Mammary epithelial cell (primary cell): Measurements from ENCODE around the gene MT1B.

Experiments
- EZH2 ChIP-seq: IDR thresholded peaks from 2 replicates; pipeline ENCODE4 v1.6.1; 2012; ENCODE audit warnings: low read length, inconsistent platforms, borderline replicate concordance
- TF ChIP-seq, protein P1 (sequence below), 2 donors: IDR thresholded peaks in 1 of 2; conservative IDR thresholded peaks in 1 of 2; 2 replicates each; pipeline ENCODE4 v1.5.1; 2011 to 2012; ENCODE audit warnings: inconsistent platforms in 2 of 2, low read length in 2 of 2, mild to moderate bottlenecking in 2 of 2, control low read depth in 1 of 2, low read depth in 1 of 2; ENCODE audit not compliant: insufficient read depth in 1 of 2; ENCODE audit errors: extremely low read depth in 1 of 2

DNA sequence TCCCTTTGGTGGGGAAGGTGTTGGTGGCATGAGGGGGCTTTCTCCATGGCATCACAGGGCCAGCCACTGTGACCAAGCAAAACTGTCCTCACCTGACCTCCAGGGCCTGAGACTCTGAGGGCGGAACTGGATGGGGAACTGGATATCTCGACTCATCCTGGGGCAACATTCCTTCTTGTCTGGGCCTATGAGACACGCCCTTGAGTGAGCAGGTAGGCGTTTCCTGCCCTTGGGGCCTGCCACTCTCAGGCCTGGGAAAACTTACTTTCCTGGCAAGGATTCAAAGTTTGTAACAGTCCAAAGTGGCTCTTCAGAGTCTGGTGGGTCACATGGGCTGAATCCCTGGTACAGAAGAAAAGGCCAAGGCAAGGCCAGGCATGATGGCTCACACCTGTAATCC, 40.2 kb downstream of the MT1B start:
- TF ChIP-seq, protein P1, sequence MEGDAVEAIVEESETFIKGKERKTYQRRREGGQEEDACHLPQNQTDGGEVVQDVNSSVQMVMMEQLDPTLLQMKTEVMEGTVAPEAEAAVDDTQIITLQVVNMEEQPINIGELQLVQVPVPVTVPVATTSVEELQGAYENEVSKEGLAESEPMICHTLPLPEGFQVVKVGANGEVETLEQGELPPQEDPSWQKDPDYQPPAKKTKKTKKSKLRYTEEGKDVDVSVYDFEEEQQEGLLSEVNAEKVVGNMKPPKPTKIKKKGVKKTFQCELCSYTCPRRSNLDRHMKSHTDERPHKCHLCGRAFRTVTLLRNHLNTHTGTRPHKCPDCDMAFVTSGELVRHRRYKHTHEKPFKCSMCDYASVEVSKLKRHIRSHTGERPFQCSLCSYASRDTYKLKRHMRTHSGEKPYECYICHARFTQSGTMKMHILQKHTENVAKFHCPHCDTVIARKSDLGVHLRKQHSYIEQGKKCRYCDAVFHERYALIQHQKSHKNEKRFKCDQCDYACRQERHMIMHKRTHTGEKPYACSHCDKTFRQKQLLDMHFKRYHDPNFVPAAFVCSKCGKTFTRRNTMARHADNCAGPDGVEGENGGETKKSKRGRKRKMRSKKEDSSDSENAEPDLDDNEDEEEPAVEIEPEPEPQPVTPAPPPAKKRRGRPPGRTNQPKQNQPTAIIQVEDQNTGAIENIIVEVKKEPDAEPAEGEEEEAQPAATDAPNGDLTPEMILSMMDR (conservative IDR thresholded peaks at IDR 0.05 in 1 of 2, IDR thresholded peaks at IDR 0.05 in 1 of 2; ENCODE audit: extremely low read depth in 1 of 2, insufficient read depth in 1 of 2, low read depth in 1 of 2, low read length in 2 of 2), result no peak
- no peak for TF ChIP-seq EZH2
